GM12864 (cell line): ENCODE data around the gene SCN11A.

Source experiments
- DNase-seq: peaks from one replicate; pipeline ENCODE4 v3.0.0-alpha.2; 2011; ENCODE audit warnings: low read depth
- H3K4me3 ChIP-seq: 2 replicates; pipeline ENCODE4 v1.5.1; 2011; ENCODE audit warnings: mild to moderate bottlenecking, low read depth, low read length, control low read depth
- CTCF ChIP-seq: IDR thresholded peaks from 2 replicates; pipeline ENCODE4 v1.5.1; 2011; ENCODE audit warnings: low read depth, mild to moderate bottlenecking, moderate library complexity, low read length, control low read depth, inconsistent platforms; ENCODE audit errors: missing control alignments

Gene SCN11A

GRCh38 chr3:39051649-39052561 is at the start of gene SCN11A, which contains the start of gene WDR48:
Gene SCN11A, minus strand, starts transcription at chr3:39051944. Its CDS starts 101,582 bp downstream, at chr3:38950362.
Gene WDR48, plus strand, starts transcription at chr3:39052016. Its CDS starts 10 bp downstream, at chr3:39052026.
- TF ChIP-seq CTCF: no peak
- DNase-seq: peak; percentile 83
- peak within 1 kb of the TSS; percentile 87 for H3K4me3 ChIP-seq

- peak; percentile 84 for TF ChIP-seq CTCF
- DNase-seq: no peak
- H3K4me3 ChIP-seq: no peak overlapping the region
Measured at GRCh38 chr3:39101022-39101689, 49.4 kb upstream of the SCN11A start.

GRCh38 chr3:39100500-39100886 is 48.7 kb upstream of the SCN11A start:
- DNase-seq: no peak
- no peak overlapping the region for H3K4me3 ChIP-seq
- TF ChIP-seq CTCF: no peak

GRCh38 chr3:39099738-39100499 is 48.2 kb upstream of the SCN11A start:
- no peak for TF ChIP-seq CTCF

GRCh38 chr3:39099242-39099641 is 47.5 kb upstream of the SCN11A start:
- no peak overlapping the region for H3K4me3 ChIP-seq
- DNase-seq: no peak
- no peak for TF ChIP-seq CTCF

More at GRCh38 chr3:39099738-39100499, 48.2 kb upstream of the SCN11A start:
- no peak for DNase-seq
- H3K4me3 ChIP-seq: no peak overlapping the region

GRCh38 chr3:39098473-39099000 is 46.8 kb upstream of the SCN11A start:
- no peak for DNase-seq
- TF ChIP-seq CTCF: no peak

More at GRCh38 chr3:39098473-39099000, 46.8 kb upstream of the SCN11A start:
- no peak overlapping the region for H3K4me3 ChIP-seq
